ENCODE measurements around the gene DNMT1. TPM values are rescaled to one million over a fixed set of nuclear protein-coding genes. Genes with fewer than 3 reads are reported as not detected.
A peak's percentile ranks its signal among the peaks of the same experiment; 100 is the strongest.

DNMT1 gene
- total and polyA plus RNA-seq, 3 donors from 2014 or later, result 96.5 to 145 (median 103) TPM

GRCh38 chr19:10226376-10227025 is 31.7 kb upstream of the DNMT1 start:
- Histone ChIP-seq H3K4me1 (peaks cover 36% of the 10 kb centered on the region), H3K27me3 (no peaks in the 10 kb centered on the region), H3K9me3 (no peaks in the 10 kb centered on the region), H3K27ac (peak overlapping the region; percentile 84 to 87), H3K4me3 (no peak overlapping the region), H3K36me3 (ENCODE audit: low read depth, missing control alignments) (no peaks in the 10 kb centered on the region)
- TF ChIP-seq, protein P1, sequence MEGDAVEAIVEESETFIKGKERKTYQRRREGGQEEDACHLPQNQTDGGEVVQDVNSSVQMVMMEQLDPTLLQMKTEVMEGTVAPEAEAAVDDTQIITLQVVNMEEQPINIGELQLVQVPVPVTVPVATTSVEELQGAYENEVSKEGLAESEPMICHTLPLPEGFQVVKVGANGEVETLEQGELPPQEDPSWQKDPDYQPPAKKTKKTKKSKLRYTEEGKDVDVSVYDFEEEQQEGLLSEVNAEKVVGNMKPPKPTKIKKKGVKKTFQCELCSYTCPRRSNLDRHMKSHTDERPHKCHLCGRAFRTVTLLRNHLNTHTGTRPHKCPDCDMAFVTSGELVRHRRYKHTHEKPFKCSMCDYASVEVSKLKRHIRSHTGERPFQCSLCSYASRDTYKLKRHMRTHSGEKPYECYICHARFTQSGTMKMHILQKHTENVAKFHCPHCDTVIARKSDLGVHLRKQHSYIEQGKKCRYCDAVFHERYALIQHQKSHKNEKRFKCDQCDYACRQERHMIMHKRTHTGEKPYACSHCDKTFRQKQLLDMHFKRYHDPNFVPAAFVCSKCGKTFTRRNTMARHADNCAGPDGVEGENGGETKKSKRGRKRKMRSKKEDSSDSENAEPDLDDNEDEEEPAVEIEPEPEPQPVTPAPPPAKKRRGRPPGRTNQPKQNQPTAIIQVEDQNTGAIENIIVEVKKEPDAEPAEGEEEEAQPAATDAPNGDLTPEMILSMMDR (IDR thresholded peaks at IDR 0.05), result no peak
- no peak for TF ChIP-seq POLR2A (IDR thresholded peaks at IDR 0.05)
- WGBS, 2 donors, result 19 to 41% methylated on average over 9 to 13 of the region's 13 CpGs
- intact Hi-C loops (cut with DNase I; ENCODE audit: low total_unique reads), result no loop called here
- DNase-seq, result peak; percentile 76

- Histone ChIP-seq H3K4me1 (peaks cover 36% of the 10 kb centered on the region), H3K4me3 (no peak overlapping the region)
- intact Hi-C loops (cut with DNase I; ENCODE audit: low total_unique reads), result no loop called here
Observed at GRCh38 chr19:10226021-10226375, 31.2 kb upstream of the DNMT1 start.

GRCh38 chr19:10224337-10224736 is 29.6 kb upstream of the DNMT1 start:
- H3K9me3 ChIP-seq, result no peaks in the 10 kb centered on the region
- TF ChIP-seq POLR2A (IDR thresholded peaks at IDR 0.05), result no peak
- TF ChIP-seq, protein P1 (IDR thresholded peaks at IDR 0.05), result no peak
- intact Hi-C loops (cut with DNase I; ENCODE audit: low total_unique reads), result no loop called here
- DNase-seq, result no peak
- 91 to 98% methylated on average over 18 to 23 of the region's 23 CpGs for WGBS, 2 donors
- H3K4me1 ChIP-seq, result peaks cover 29% of the 10 kb centered on the region
- no peak overlapping the region for H3K27ac ChIP-seq
- H3K36me3 ChIP-seq (ENCODE audit: low read depth, missing control alignments), result no peaks in the 10 kb centered on the region
- no peak overlapping the region for H3K4me3 ChIP-seq
- no peaks in the 10 kb centered on the region for H3K27me3 ChIP-seq

More at GRCh38 chr19:10226021-10226375, 31.2 kb upstream of the DNMT1 start:
- peak; percentile 57 for DNase-seq
- H3K27me3 ChIP-seq, result no peaks in the 10 kb centered on the region
- peak overlapping the region; percentile 84 to 87 for H3K27ac ChIP-seq
- H3K9me3 ChIP-seq, result no peaks in the 10 kb centered on the region
- no peaks in the 10 kb centered on the region for H3K36me3 ChIP-seq (ENCODE audit: low read depth, missing control alignments)
- WGBS, 2 donors, result 44% methylated on average over 6 of the region's 6 CpGs; no CpG with 5 or more reads in 1 of the 2 donors
- TF ChIP-seq, protein P1 (IDR thresholded peaks at IDR 0.05), result no peak
- no peak for TF ChIP-seq POLR2A (IDR thresholded peaks at IDR 0.05)

DNA sequence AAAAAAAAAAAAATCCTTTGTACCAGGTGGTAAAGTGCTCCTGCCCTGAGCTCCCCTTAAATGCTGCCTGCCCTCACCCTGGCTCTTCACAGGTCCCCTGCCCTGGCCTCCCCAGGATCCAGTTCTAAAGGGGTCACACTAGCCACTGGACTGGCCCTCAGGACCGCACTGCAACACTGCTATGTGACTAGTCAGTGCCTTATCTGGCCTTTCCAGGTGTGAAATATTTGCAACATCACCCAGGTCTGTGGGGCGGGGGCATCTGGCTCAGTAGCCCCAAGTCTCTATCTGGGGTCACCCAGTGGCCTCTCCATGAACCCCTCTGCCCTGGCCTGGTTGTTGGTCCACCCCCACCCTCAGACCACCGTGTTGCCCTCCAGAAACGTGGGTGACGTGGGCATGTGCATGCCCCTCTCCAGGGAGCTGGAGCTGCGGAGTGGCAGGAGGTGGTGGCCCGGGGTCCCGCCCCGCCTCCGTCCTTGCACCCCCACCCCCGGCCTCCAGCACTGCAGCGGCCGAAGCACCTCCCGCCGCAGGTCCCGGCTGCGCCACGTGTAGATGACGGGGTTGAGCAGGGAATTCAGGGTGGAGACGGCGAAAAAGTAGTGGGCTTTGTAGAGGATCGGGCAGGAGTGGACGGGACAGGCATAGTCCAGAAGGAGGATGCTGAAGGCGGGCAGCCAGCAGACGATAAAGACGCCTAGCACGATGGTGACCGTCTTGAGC is 28.9 kb upstream of the DNMT1 start:
- Histone ChIP-seq H3K4me3 (no peak overlapping the region), H3K9me3 (no peaks in the 10 kb centered on the region), H3K27me3 (no peaks in the 10 kb centered on the region), H3K36me3 (ENCODE audit: low read depth, missing control alignments) (no peaks in the 10 kb centered on the region), H3K4me1 (peaks cover 29% of the 10 kb centered on the region), H3K27ac (no peak overlapping the region)
- no peak for DNase-seq
- no peak for TF ChIP-seq POLR2A (IDR thresholded peaks at IDR 0.05)
- TF ChIP-seq, protein P1 (IDR thresholded peaks at IDR 0.05), result no peak
- 89 to 93% methylated on average over 5 to 28 of the region's 28 CpGs for WGBS, 2 donors
- intact Hi-C loops (cut with DNase I; ENCODE audit: low total_unique reads), result no loop called here

All from testis (tissue), 3 donors.